OCI-LY7 (cell line): Measurements from ENCODE around the gene CALN1.

Source experiments
- CTCF ChIP-seq: fragments of 200-600 bp; sonication (generic); conservative IDR thresholded peaks from 2 replicates; pipeline ENCODE4 v1.5.1; 2014; ENCODE audit warnings: mild to moderate bottlenecking, antibody characterized with exemption, low read length, moderate library complexity, mixed read lengths
- EZH2phosphoT487 ChIP-seq: fragments of 200-600 bp; sonication (generic); IDR thresholded peaks from 2 replicates; pipeline ENCODE4 v1.6.1; 2018; ENCODE audit warnings: low read depth, borderline replicate concordance, mild to moderate bottlenecking, mixed run types, antibody characterized with exemption, low read length, moderate library complexity, mixed read lengths

- no peak for TF ChIP-seq CTCF
- no peak for TF ChIP-seq EZH2phosphoT487
Observed at GRCh38 chr7:72336632-72337389, 75.3 kb downstream of the CALN1 start.
